Heart left ventricle (tissue), 16 donors: ENCODE measurements around the gene POC1A. TPM values are rescaled to one million over a fixed set of nuclear protein-coding genes. Genes with fewer than 3 reads are reported as not detected.
A peak's percentile ranks its signal among the peaks of the same experiment; 100 is the strongest.

Experiments used
- ATAC-seq, 4 donors: fragments of 200-7000 bp; cut with Tn5 transposase; one replicate each; pipeline ENCODE4 v1.9.1; 2020 to 2022; ENCODE audit warnings: moderate library complexity in 4 of 4, mild to moderate bottlenecking in 3 of 4, moderate number of reproducible peaks in 1 of 4
- DNase-seq, 5 donors: peaks; one replicate each; pipeline ENCODE4 v3.0.0-alpha.2; 2020
- H3K27ac ChIP-seq, 12 donors: fragments of 200-600 bp; sonication (generic) in 4 of 12; one replicate each; pipeline versions ENCODE4 v1.5.0 to v1.8.0; 2016 to 2022; ENCODE audit warnings: mild to moderate bottlenecking in 2 of 12
- H3K27me3 ChIP-seq, 9 donors: fragments of 200-600 bp; sonication (generic) in 2 of 9; one replicate each; pipeline versions ENCODE4 v1.5.1 to v1.8.0; 2016 to 2022; ENCODE audit warnings: mild to moderate bottlenecking in 3 of 9
- H3K36me3 ChIP-seq, 9 donors: fragments of 200-600 bp; sonication (generic) in 2 of 9; one replicate each; pipeline versions ENCODE4 v1.5.0 to v1.8.0; 2018 to 2022; ENCODE audit warnings: mild to moderate bottlenecking in 2 of 9
- H3K4me1 ChIP-seq, 12 donors: fragments of 200-600 bp; sonication (generic) in 4 of 12; one replicate each; pipeline versions ENCODE4 v1.5.0 to v1.8.0; 2016 to 2022; ENCODE audit warnings: mild to moderate bottlenecking in 3 of 12
- H3K4me3 ChIP-seq, 12 donors: fragments of 200-600 bp; sonication (generic) in 4 of 12; one replicate each; pipeline versions ENCODE4 v1.5.0 to v1.8.0; 2017 to 2022; ENCODE audit warnings: mild to moderate bottlenecking in 9 of 12, moderate library complexity in 4 of 12
- H3K9me3 ChIP-seq, 12 donors: fragments of 200-600 bp; sonication (generic) in 4 of 12; one replicate each; pipeline versions ENCODE4 v1.5.0 to v1.8.0; 2016 to 2022; ENCODE audit warnings: mild to moderate bottlenecking in 1 of 12
- CTCF ChIP-seq, 12 donors: fragments of 200-600 bp; sonication (generic) in 4 of 12; IDR thresholded peaks; one replicate each; pipeline versions ENCODE4 v1.5.0 to v1.8.0; 2018 to 2022; ENCODE audit warnings: antibody characterized with exemption in 12 of 12, mild to moderate bottlenecking in 5 of 12
- POLR2A ChIP-seq, 2 donors: fragments of 450-650 bp; IDR thresholded peaks; one replicate each; pipeline ENCODE4 v1.6.1; 2017; ENCODE audit warnings: antibody characterized with exemption in 2 of 2, mild to moderate bottlenecking in 2 of 2, moderate library complexity in 2 of 2
- WGBS, 4 donors: extraction: QIAGEN DNeasy Blood & Tissue Kit in 2 of 4; methylation state at CpG; one replicate each; pipeline versions ENCODE4 v1.1.5 to v1.1.7; 2013 to 2018; 5-methylcytosine and 5-hydroxymethylcytosine counted together
- intact Hi-C, 10 donors: fragments of 100-400 bp; cut with DNase I; formaldehyde crosslinking; loops; one replicate each; pipeline versions ENCODE4 v1.11.1 to v1.14.2; 2022
- polyA plus RNA-seq, 2 donors: library from polyadenylated mRNA; stranded (reverse); fragments of 200-250 nt; gene quantifications; one replicate each; pipeline ENCODE4 v1.2.3, GENCODE V29; 2013
- total RNA-seq, 9 donors: library from RNA; depleted of rRNA in 2 of 9; stranded (reverse); fragments of >200 nt in 2 of 9; fragmentation: NEBNext Ultra II Directional in 3 of 9; extraction: Animal tissue kit (Norgen Biotek cat#: 25700) in 3 of 9; gene quantifications; one replicate each; pipeline versions ENCODE4 v1.1.0 to v1.2.4, GENCODE V29; 2016 to 2023
- donor health status: ischemic (EF 13 %, LVEDD 7.1; RV severe dilation, severe dysfunction).
- donor health status: healthy with polysubstance abuse.
- donor health status: DM: no; HTN: yes; CAD: no.
- donor health status: DM: no; HTN: no; CAD: no.
- donor health status: ischemic (EF 25% LVEDD 6.9; RV normal size, moderate dysfunction).
- donor health status: ischemic (EF 25% LVEDD 5.7; RV mildly dilated, moderate dysfunction).
- donor health status: healthy.
- donor health status: DM: yes; HTN: yes; CAD: no.
- donor health status: ischemic (EF 35%, LVEDD 5.7; RV mildly dilated, moderate dysfunction).
- donor health status: nonischemic (EF 11% LVEDD 7.7; RV severe dilation, severe dysfunction).
- donor health status: DM: yes; HTN: yes; CAD: no.
- donor health status: PGD.
- donor health status: ischemic (EF 29% LVEDD 5.4; RV normal size, mild dysfunction).
- donor health status: nonischemic (EF 23%, LVEDD 6.1; RV moderate dilation, normal function).

Gene POC1A
- total and polyA plus RNA-seq, 11 donors: 0.50 to 5.2 (median 1.4) TPM

DNA sequence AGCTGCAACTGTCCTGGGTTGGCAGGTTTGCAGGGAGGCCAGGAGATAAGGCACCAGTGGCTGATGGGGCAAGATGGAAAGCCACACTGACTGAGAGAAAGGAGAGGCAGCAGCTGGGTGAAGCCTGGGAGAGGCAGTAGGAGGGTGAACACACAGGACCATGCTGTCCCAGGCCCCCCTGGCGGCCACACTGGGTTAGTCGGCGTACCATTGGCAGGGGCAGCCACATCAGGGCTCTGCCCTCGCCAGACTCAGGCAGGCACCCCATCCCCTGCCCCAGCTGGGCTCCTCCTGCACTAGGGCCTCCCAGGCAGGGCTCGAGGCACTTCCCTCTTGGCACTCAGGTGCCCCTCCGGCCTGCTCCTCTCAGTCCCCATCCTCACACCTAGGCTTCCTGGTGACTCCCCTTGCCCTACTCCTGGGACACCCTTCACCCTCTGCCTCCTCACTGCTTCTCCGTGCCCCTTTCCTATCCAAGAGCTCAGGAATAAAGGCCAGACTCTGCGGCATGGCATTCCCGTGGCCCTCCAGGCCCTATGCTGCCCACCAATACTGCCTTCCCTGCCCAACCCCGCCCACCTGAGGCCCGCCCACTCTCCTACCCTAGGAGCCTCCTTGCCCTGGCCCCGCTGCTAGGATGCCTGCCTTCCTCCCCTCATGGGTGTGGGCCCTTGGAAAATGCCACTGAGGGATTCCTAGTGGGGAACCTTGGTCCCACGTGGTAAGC lies 69.1 kb downstream of the POC1A start:
- H3K27me3 ChIP-seq: no peaks in the 10 kb centered on the region
- H3K4me3 ChIP-seq: no peak overlapping the region
- H3K27ac ChIP-seq: no peak overlapping the region
- H3K36me3 ChIP-seq: no peaks in the 10 kb centered on the region
- DNase-seq: peak in 2 of 5 donors; percentile 3 to 44
- ATAC-seq: no peak
- no peaks in the 10 kb centered on the region for H3K9me3 ChIP-seq
- WGBS, 4 donors: 92 to 97% (median 94%) methylated on average over 13 of the region's 13 CpGs
- intact Hi-C loops: no loop called here
- TF ChIP-seq CTCF (IDR thresholded peaks at IDR 0.05): no peak
- no peak for TF ChIP-seq POLR2A (IDR thresholded peaks at IDR 0.05)
- H3K4me1 ChIP-seq: peaks cover 0 to 40% (median 36%) of the 10 kb centered on the region in 12 donors

GRCh38 chr3:52084216-52084945 lies 69.8 kb downstream of the POC1A start:
- peak in 1 of 5 donors; percentile 47 for DNase-seq
- H3K27ac ChIP-seq: no peak overlapping the region
- H3K4me1 ChIP-seq: peaks cover 0 to 32% (median 29%) of the 10 kb centered on the region in 12 donors
- no peak overlapping the region for H3K4me3 ChIP-seq
- intact Hi-C loops: no loop called here
- H3K36me3 ChIP-seq: no peaks in the 10 kb centered on the region
- no peaks in the 10 kb centered on the region for H3K27me3 ChIP-seq
- no peak for TF ChIP-seq POLR2A (IDR thresholded peaks at IDR 0.05)
- TF ChIP-seq CTCF (IDR thresholded peaks at IDR 0.05): no peak
- 92 to 97% (median 95%) methylated on average over 9 of the region's 9 CpGs for WGBS, 4 donors
- ATAC-seq: no peak
- no peaks in the 10 kb centered on the region for H3K9me3 ChIP-seq

DNA sequence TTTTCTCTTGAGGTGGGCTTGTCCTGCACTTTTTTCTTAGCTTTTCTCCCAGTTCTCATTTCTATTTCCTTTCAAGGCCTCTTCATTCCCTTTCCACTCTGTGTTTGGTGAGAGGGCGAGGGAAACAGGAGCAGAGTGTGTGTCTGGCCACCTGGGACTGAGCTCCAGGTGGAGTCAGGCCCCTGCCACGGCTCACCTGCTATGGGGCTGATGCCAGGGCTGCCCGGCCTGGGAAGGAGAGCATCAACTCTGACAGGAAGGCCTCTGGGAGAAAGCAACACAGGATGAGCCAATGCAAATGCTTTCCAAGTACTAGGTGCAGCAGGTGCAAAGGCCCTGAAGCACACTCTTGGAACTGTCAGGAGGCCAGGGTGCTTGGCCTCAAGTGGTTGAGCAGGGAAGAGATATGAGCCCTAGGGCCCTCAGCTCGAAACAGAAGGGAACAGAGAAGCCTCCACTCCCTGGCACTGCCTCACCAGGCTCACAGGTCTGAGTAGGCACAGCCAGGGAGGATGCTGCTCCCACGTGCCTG lies 70.6 kb downstream of the POC1A start:
- intact Hi-C loops: no loop called here

More for the DNA sequence above, 70.6 kb downstream of the POC1A start:
- Histone ChIP-seq H3K9me3 (no peaks in the 10 kb centered on the region), H3K27ac (no peak overlapping the region), H3K27me3 (no peaks in the 10 kb centered on the region), H3K4me1 (peaks cover 0 to 25% (median 22%) of the 10 kb centered on the region in 12 donors), H3K4me3 (no peak overlapping the region), H3K36me3 (no peaks in the 10 kb centered on the region)
- TF ChIP-seq POLR2A (IDR thresholded peaks at IDR 0.05): no peak
- no peak for TF ChIP-seq CTCF (IDR thresholded peaks at IDR 0.05)
- WGBS, 4 donors: 91 to 95% (median 94%) methylated on average over 5 of the region's 5 CpGs
- ATAC-seq (no peak), DNase-seq (peak in 1 of 5 donors; percentile 25)
